Endothelial cell (in vitro differentiated cells): ENCODE data around the gene PGM2L1. TPM values are rescaled to one million over a fixed set of nuclear protein-coding genes. Genes with fewer than 3 reads are reported as not detected.

Experiments
- DNase-seq: peaks from one replicate; pipeline ENCODE4 v3.0.0; 2021; ENCODE audit warnings: low spot score
- H3K27ac Mint-ChIP-seq: one replicate; pipeline ENCODE4 v1.8.0; 2021; ENCODE audit warnings: mixed read lengths, inconsistent platforms; ENCODE audit not compliant: unreplicated experiment
- H3K27me3 Mint-ChIP-seq: one replicate; pipeline ENCODE4 v1.8.0; 2021; ENCODE audit warnings: mild to moderate bottlenecking, moderate library complexity, mixed read lengths, inconsistent platforms; ENCODE audit not compliant: unreplicated experiment
- H3K36me3 Mint-ChIP-seq: one replicate; pipeline ENCODE4 v1.8.0; 2021; ENCODE audit warnings: mild to moderate bottlenecking, low read depth, mixed read lengths, inconsistent platforms; ENCODE audit not compliant: unreplicated experiment
- H3K4me1 Mint-ChIP-seq: one replicate; pipeline ENCODE4 v1.8.0; 2021; ENCODE audit warnings: mild to moderate bottlenecking, mixed read lengths, inconsistent platforms; ENCODE audit not compliant: unreplicated experiment
- H3K4me3 Mint-ChIP-seq: one replicate; pipeline ENCODE4 v1.8.0; 2021; ENCODE audit warnings: mild to moderate bottlenecking, mixed read lengths, inconsistent platforms; ENCODE audit not compliant: unreplicated experiment
- H3K9me3 Mint-ChIP-seq: one replicate; pipeline ENCODE4 v1.8.0; 2021; ENCODE audit warnings: mixed read lengths, inconsistent platforms; ENCODE audit not compliant: unreplicated experiment
- total RNA-seq: library from RNA; stranded (reverse); fragmentation: NEBNext Ultra II Directional; extraction: Animal tissue kit (Norgen Biotek cat#: 25700); gene quantifications from one replicate; pipeline ENCODE4 v1.2.1, GENCODE V29; 2021; ENCODE audit not compliant: unreplicated experiment
- TF ChIP-seq, protein P1 (sequence below): fragments of 200-600 bp; sonication (generic); IDR thresholded peaks from one replicate; pipeline ENCODE4 v1.5.0; 2021; ENCODE audit warnings: antibody characterized with exemption; ENCODE audit not compliant: unreplicated experiment

PGM2L1 gene
- total RNA-seq, 1 donor from 2014 or later, result 51.3 TPM

DNA sequence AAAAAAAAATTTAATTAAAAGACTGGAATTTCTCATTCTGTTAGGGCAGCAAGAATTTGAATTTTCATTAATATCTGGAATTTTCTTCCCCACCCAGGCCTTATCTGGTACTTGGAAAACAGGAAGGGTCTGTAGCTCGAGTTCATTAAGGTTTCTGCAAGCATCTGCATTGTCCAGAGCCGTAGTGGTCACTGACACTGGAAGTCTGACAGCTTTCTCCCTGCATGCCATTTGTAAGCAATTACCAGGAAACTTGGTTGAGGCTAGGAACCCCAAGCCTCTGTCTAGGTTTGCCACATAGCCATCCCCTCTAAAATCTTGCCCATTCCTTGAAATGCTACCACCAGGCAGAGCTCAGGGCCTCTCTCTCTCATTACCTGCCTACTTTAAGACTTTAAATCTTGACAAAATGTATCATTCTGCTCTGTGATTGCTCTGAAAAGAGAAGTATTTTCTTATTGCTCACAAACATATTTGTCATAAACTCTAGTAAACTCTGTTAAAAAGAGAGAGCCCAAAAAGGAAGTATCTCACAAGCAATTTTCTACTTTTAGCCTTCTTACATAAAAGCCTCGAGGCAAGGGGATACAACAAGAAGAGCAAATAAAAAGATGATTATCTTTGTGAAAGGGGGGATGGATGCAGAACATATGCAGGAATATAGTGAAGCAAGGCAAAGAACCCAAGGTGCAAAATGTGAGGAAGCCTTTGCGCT is 5.5 kb upstream of the PGM2L1 start:
- H3K4me1 Mint-ChIP-seq, result peaks cover 12% of the 10 kb centered on the region
- peaks cover 2% of the 10 kb centered on the region for H3K36me3 Mint-ChIP-seq
- TF ChIP-seq, protein P1, sequence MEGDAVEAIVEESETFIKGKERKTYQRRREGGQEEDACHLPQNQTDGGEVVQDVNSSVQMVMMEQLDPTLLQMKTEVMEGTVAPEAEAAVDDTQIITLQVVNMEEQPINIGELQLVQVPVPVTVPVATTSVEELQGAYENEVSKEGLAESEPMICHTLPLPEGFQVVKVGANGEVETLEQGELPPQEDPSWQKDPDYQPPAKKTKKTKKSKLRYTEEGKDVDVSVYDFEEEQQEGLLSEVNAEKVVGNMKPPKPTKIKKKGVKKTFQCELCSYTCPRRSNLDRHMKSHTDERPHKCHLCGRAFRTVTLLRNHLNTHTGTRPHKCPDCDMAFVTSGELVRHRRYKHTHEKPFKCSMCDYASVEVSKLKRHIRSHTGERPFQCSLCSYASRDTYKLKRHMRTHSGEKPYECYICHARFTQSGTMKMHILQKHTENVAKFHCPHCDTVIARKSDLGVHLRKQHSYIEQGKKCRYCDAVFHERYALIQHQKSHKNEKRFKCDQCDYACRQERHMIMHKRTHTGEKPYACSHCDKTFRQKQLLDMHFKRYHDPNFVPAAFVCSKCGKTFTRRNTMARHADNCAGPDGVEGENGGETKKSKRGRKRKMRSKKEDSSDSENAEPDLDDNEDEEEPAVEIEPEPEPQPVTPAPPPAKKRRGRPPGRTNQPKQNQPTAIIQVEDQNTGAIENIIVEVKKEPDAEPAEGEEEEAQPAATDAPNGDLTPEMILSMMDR, result no peak
- no peaks in the 10 kb centered on the region for H3K9me3 Mint-ChIP-seq
- H3K27me3 Mint-ChIP-seq, result peaks cover 2% of the 10 kb centered on the region
- no peak overlapping the region for H3K4me3 Mint-ChIP-seq
- DNase-seq, result no peak
- H3K27ac Mint-ChIP-seq, result no peak overlapping the region

DNA sequence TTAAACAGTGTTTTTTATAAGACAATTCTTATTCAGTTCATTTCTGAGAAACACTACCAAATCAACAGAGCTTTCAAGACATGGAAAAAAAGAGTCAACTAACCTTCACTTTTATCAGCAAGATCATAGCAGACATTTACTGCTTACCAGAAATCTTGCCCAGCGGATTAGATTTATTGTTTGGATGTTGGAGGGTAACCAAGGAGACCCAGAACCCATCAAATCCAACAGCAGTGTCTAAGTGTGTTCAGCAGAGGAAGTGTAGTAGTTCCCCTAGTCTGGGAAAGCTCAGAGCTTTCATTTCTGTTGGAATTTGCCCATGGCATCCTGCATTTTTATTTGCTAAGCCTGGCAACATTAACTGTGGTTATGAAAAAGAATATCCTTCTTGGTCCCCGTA is 2.4 kb upstream of the PGM2L1 start:
- Mint-ChIP-seq H3K27me3 (peaks cover 12% of the 10 kb centered on the region), H3K9me3 (no peaks in the 10 kb centered on the region), H3K4me3 (no peak overlapping the region), H3K36me3 (peaks cover 9% of the 10 kb centered on the region), H3K27ac (no peak overlapping the region), H3K4me1 (peaks cover 18% of the 10 kb centered on the region)
- TF ChIP-seq, protein P1, result no peak
- no peak for DNase-seq

DNA sequence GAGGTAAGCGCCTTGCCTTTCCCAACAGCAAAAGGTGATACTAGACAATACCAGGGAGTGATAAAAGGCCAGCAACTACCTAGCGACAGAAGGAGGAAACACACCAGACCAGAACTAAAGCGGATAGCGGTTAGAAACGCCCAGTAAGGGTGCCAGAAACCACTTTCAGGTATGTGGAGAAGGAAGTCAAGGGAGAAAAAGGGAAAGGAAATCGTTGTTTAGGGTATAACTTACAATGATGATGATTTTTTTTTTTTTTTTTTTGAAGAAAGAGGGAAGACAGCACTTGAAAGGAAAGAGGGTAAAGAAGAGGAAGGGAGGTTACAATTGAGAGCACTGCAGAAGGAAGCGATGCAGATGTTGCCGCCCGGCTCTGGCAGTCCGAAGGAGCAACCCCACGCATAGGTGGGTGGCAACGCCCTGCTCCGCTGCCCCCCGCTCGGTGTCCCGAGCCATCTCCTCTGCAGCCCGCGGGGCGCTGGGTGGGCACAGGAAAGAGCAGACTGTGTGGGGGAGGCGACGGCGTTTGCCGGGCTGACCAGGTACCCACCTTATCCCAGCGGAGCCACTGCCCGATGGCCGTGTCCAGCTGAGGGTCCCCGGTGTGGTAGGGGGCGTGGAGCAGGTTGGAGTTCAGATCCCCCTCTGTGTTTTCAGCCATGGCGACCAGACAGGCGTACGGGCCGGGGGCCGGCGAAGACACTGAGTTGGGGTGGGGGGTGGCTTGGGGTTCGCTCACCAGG is 561 bp downstream of the PGM2L1 start:
- Mint-ChIP-seq H3K27ac (peak overlapping the region; percentile 93), H3K27me3 (peaks cover 12% of the 10 kb centered on the region), H3K4me3 (peak overlapping the region; percentile 99), H3K9me3 (no peaks in the 10 kb centered on the region), H3K4me1 (peaks cover 29% of the 10 kb centered on the region), H3K36me3 (peaks cover 9% of the 10 kb centered on the region)
- TF ChIP-seq, protein P1, result no peak
- peak; percentile 23 for DNase-seq

DNA sequence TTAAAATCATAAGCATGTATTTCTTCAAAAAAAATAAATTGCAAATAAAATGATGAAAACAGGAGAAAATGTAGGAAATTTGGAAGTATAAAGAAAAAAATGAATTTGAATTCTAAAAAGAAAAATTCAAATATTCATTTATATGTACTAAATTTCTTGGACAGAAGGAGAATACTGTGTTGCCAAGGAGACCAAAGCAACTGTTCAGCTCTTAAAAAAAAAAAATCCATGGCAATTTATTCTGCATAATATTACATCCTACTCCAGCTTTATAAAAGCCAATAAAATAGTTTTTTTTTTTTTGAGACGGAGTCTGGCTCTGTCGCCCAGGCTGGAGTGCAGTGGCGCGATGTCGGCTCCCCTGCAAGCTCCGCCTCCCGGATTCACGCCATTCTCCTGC is 6.0 kb downstream of the PGM2L1 start:
- Mint-ChIP-seq H3K36me3 (peaks cover under 1% of the 10 kb centered on the region), H3K27me3 (peaks cover under 1% of the 10 kb centered on the region), H3K4me3 (no peak overlapping the region), H3K4me1 (peaks cover 30% of the 10 kb centered on the region), H3K9me3 (no peaks in the 10 kb centered on the region), H3K27ac (no peak overlapping the region)
- TF ChIP-seq, protein P1, result no peak
- no peak for DNase-seq

DNA sequence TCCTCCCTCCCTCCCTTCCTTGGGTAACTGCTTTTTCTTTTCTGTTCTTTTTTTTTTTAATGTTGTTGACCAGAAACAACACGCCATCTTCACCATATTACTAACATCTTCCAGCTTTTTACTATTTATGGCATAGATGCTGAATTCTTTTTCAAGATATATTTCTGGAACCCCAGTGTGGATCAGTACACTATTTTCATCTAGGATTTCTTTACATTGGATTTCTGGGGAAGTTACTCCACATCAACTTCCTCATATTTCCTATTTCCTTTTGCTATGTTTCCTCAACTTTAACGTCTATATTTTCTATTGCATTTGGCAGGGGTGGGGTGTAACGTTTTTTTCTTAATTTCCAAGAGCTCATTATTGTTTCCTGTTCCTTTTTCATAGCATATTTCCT is 7.0 kb downstream of the PGM2L1 start:
- H3K4me1 Mint-ChIP-seq, result peaks cover 29% of the 10 kb centered on the region

More for the DNA sequence above, 7.0 kb downstream of the PGM2L1 start:
- DNase-seq, result no peak
- Mint-ChIP-seq H3K9me3 (no peaks in the 10 kb centered on the region), H3K27me3 (no peaks in the 10 kb centered on the region), H3K36me3 (no peaks in the 10 kb centered on the region), H3K27ac (peak overlapping the region; percentile 93), H3K4me3 (no peak overlapping the region)
- TF ChIP-seq, protein P1, result no peak
